B cell (primary cell): ENCODE data around the gene TMEM92. TPM values are rescaled to one million over a fixed set of nuclear protein-coding genes. Genes with fewer than 3 reads are reported as not detected.

Experiments
- ATAC-seq: fragments of 200-7000 bp; cut with Tn5 transposase; one replicate; pipeline ENCODE4 v1.10.0; 2021; ENCODE audit warnings: low read depth, mild to moderate bottlenecking, moderate number of reproducible peaks, moderate library complexity
- CTCF ChIA-PET: fragments of 350-600 bp; sonication (Branson Sonifier 250); formaldehyde crosslinking; loops from one replicate; lab custom pipeline; 2021; ENCODE audit warnings: antibody characterized with exemption, inconsistent platforms; lab: Charles Lee
- POLR2A ChIA-PET: fragments of 350-600 bp; sonication (Branson Sonifier 250); formaldehyde crosslinking; loops from one replicate; lab custom pipeline; 2021; ENCODE audit warnings: antibody characterized with exemption; lab: Charles Lee
- DNase-seq: peaks from one replicate; pipeline ENCODE4 v3.0.0; 2013
- H2AFZ ChIP-seq: 2 replicates; pipeline ENCODE4 v1.6.1; 2012; ENCODE audit warnings: mild to moderate bottlenecking, low read depth, low read length; ENCODE audit not compliant: insufficient read depth, poor library complexity, severe bottlenecking
- H3K27ac ChIP-seq, 2 donors: 1 replicate in 1 of 2; 2 replicates in 1 of 2; pipeline ENCODE4 v1.5.1; 2012 to 2013; ENCODE audit warnings: low read length in 2 of 2, mild to moderate bottlenecking in 2 of 2, moderate library complexity in 1 of 2
- H3K27me3 ChIP-seq, 4 experiments: fragments of 200-600 bp in 1 of 4; sonication (generic) in 1 of 4; replicated peaks in 1 of 4; 1 replicate in 2 of 4; 2 replicates in 2 of 4; pipeline versions ENCODE4 v1.6.1 to v1.7.0; 2013 to 2016; ENCODE audit warnings: low read length in 3 of 4, mild to moderate bottlenecking in 2 of 4, mixed read lengths in 1 of 4, moderate library complexity in 1 of 4; ENCODE audit not compliant: insufficient read depth in 4 of 4, control insufficient read depth in 3 of 4; ENCODE audit errors: control extremely low read depth in 1 of 4
- H3K36me3 ChIP-seq, 2 experiments: replicated peaks in 1 of 2; 1 replicate in 1 of 2; 2 replicates in 1 of 2; pipeline versions ENCODE4 v1.6.1 to v1.7.1; 2013; ENCODE audit warnings: low read length in 1 of 2; ENCODE audit not compliant: insufficient read depth in 2 of 2, control insufficient read depth in 1 of 2; ENCODE audit errors: control extremely low read depth in 1 of 2, extremely low read depth in 1 of 2
- H3K4me1 ChIP-seq, 2 donors: fragments of 200-600 bp in 1 of 2; sonication (generic) in 1 of 2; 1 replicate in 1 of 2; 2 replicates in 1 of 2; pipeline versions ENCODE4 v1.5.1 to v1.6.1; 2013 to 2017; ENCODE audit warnings: low read length in 2 of 2; ENCODE audit not compliant: control insufficient read depth in 2 of 2, insufficient read depth in 2 of 2
- H3K4me2 ChIP-seq: replicated peaks from 2 replicates; pipeline ENCODE3; 2012; ENCODE audit warnings: mild to moderate bottlenecking, low read depth, low read length; ENCODE audit not compliant: poor library complexity, severe bottlenecking
- H3K4me3 ChIP-seq, 5 experiments: fragments of 200-600 bp in 1 of 5; sonication (generic) in 1 of 5; 1 replicate in 3 of 5; 2 replicates in 2 of 5; pipeline versions ENCODE4 v1.5.1 to v1.7.0; 2011 to 2016; ENCODE audit warnings: low read length in 4 of 5, mild to moderate bottlenecking in 4 of 5, low read depth in 2 of 5, control low read depth in 1 of 5, moderate library complexity in 1 of 5; ENCODE audit not compliant: insufficient read depth in 1 of 5; ENCODE audit errors: control extremely low read depth in 1 of 5, extremely low read depth in 1 of 5
- H3K79me2 ChIP-seq: fragments of 200-600 bp; sonication (generic); one replicate; pipeline ENCODE4 v1.6.0; 2016; ENCODE audit warnings: low read length; ENCODE audit not compliant: control insufficient read depth, insufficient read depth
- H3K9ac ChIP-seq: fragments of 200-600 bp; sonication (generic); 2 replicates; pipeline ENCODE4 v1.6.1; 2017; ENCODE audit warnings: mild to moderate bottlenecking, low read length, moderate library complexity
- H3K9me3 ChIP-seq, 3 donors: one replicate each; pipeline versions ENCODE4 v1.6.1 to v1.7.1; 2013; ENCODE audit warnings: low read length in 2 of 3; ENCODE audit not compliant: control insufficient read depth in 2 of 3, insufficient read depth in 1 of 3; ENCODE audit errors: control extremely low read depth in 1 of 3
- H4K20me1 ChIP-seq: 2 replicates; pipeline ENCODE4 v1.6.0; 2012; ENCODE audit warnings: mild to moderate bottlenecking, low read length; ENCODE audit not compliant: insufficient read depth, control insufficient read depth, poor library complexity, severe bottlenecking
- H3K27ac Mint-ChIP-seq: one replicate; pipeline ENCODE4 v1.8.0; 2021; ENCODE audit warnings: mixed read lengths
- H3K27me3 Mint-ChIP-seq: one replicate; pipeline ENCODE4 v1.8.0; 2021; ENCODE audit warnings: mixed read lengths
- H3K4me1 Mint-ChIP-seq: one replicate; pipeline ENCODE4 v1.8.0; 2021; ENCODE audit warnings: mixed read lengths
- H3K4me3 Mint-ChIP-seq: one replicate; pipeline ENCODE4 v1.8.0; 2021; ENCODE audit warnings: mixed read lengths
- H3K9me3 Mint-ChIP-seq: one replicate; pipeline ENCODE4 v1.8.0; 2022; ENCODE audit warnings: mixed read lengths; ENCODE audit not compliant: insufficient read depth
- CTCF ChIP-seq: fragments of 200-600 bp; IDR thresholded peaks from one replicate; pipeline ENCODE4 v1.8.0; 2022; ENCODE audit warnings: antibody characterized with exemption, mild to moderate bottlenecking
- EZH2 ChIP-seq: IDR thresholded peaks from 2 replicates; pipeline ENCODE4 v1.6.1; 2012; ENCODE audit warnings: borderline replicate concordance, low read depth, mild to moderate bottlenecking, moderate library complexity, low read length; ENCODE audit not compliant: insufficient read depth, poor library complexity, severe bottlenecking
- WGBS: methylation state at CpG from one replicate; pipeline ENCODE4 v1.1.5; 2013; ENCODE audit warnings: missing lambda C conversion rate; ENCODE audit not compliant: insufficient coverage; 5-methylcytosine and 5-hydroxymethylcytosine counted together
- intact Hi-C: fragments of 100-400 bp; cut with micrococcal nuclease; formaldehyde crosslinking; loops from one replicate; pipeline ENCODE4 v1.10.0; 2022
- polyA plus RNA-seq: library from polyadenylated mRNA; depleted of rRNA; stranded (reverse); fragments of >200 nt; gene quantifications from 2 replicates; pipeline ENCODE4 v1.2.3, GENCODE V29; 2012
- total RNA-seq, 2 donors: library from RNA; stranded (reverse); fragments of 120-200 nt in 1 of 2; gene quantifications; 1 replicate in 1 of 2; 2 replicates in 1 of 2; pipeline versions ENCODE4 v1.2.3 to v1.2.4, GENCODE V29; 2013 to 2022

Gene TMEM92
- total and polyA plus RNA-seq, 2 donors (not counting 1 experiment from before 2014, with no cell fraction given): not detected

GRCh38 chr17:50317121-50317520 lies 42.9 kb downstream of the TMEM92 start:
- POLR2A ChIA-PET: no interaction called here
- Histone ChIP-seq H3K36me3 (no peaks in the 10 kb centered on the region), H3K27ac (no peak overlapping the region), H3K4me3 (no peak overlapping the region), H3K79me2 (no peaks in the 10 kb centered on the region), H3K27me3 (peaks cover 0 to 8% (median 2%) of the 10 kb centered on the region in 4 experiments), H3K9ac (no peak overlapping the region), H3K4me2 (no peak overlapping the region), H2AFZ (no peak overlapping the region), H3K4me1 (no peaks in the 10 kb centered on the region), H4K20me1 (no peaks in the 10 kb centered on the region), H3K9me3 (no peaks in the 10 kb centered on the region)
- Mint-ChIP-seq H3K4me3 (no peak overlapping the region), H3K4me1 (no peaks in the 10 kb centered on the region), H3K27me3 (peaks cover 17% of the 10 kb centered on the region), H3K27ac (no peak overlapping the region), H3K9me3 (no peaks in the 10 kb centered on the region)
- intact Hi-C loops: no loop called here
- no peak for DNase-seq
- no peak for ATAC-seq
- CTCF ChIA-PET: interaction anchor here (1.2 kb wide), 1 partner anchor 20 kb away, joined by 3 read pairs; no protein-coding TSS in a partner anchor
- whole genome bisulfite sequencing: 90% methylated on average over 2 of the region's 2 CpGs
- TF ChIP-seq CTCF (no peak), EZH2 (no peak)

GRCh38 chr17:50318501-50319285 lies 44.4 kb downstream of the TMEM92 start:
- 91% methylated on average over 7 of the region's 10 CpGs for WGBS
- Mint-ChIP-seq H3K4me1 (no peaks in the 10 kb centered on the region), H3K4me3 (no peak overlapping the region), H3K27me3 (peaks cover 6% of the 10 kb centered on the region), H3K9me3 (no peaks in the 10 kb centered on the region), H3K27ac (no peak overlapping the region)
- Histone ChIP-seq H3K36me3 (no peaks in the 10 kb centered on the region), H3K27ac (no peak overlapping the region), H3K9me3 (no peaks in the 10 kb centered on the region), H4K20me1 (no peaks in the 10 kb centered on the region), H3K27me3 (no peaks in the 10 kb centered on the region), H3K4me2 (no peak overlapping the region), H3K79me2 (no peaks in the 10 kb centered on the region), H3K9ac (no peak overlapping the region), H2AFZ (no peak overlapping the region), H3K4me3 (no peak overlapping the region), H3K4me1 (no peaks in the 10 kb centered on the region)
- ATAC-seq: no peak
- ChIA-PET POLR2A (no interaction called here), CTCF (no interaction called here)
- TF ChIP-seq CTCF (no peak), EZH2 (no peak)
- no peak for DNase-seq
- intact Hi-C loops: no loop called here
